Dermis blood vessel endothelial cell (primary cell): ENCODE results near the gene LDAH. TPM values are rescaled to one million over a fixed set of nuclear protein-coding genes. Genes with fewer than 3 reads are reported as not detected.
"Not testable (repeated sequence)": the region's sequence is repeated elsewhere in the genome, so short reads cannot be mapped to it uniquely, and the experiment has no call there.

ENCODE experiments used
- DNase-seq: peaks from one replicate; pipeline ENCODE4 v3.0.0; 2010
- total RNA-seq: library from RNA; depleted of rRNA; stranded (reverse); fragments of >200 nt; gene quantifications from 2 replicates; pipeline ENCODE4 v1.2.3, GENCODE V29; 2014

The LDAH gene
- total RNA-seq = 20.8 and 33.7 TPM in 2 replicates

DNA sequence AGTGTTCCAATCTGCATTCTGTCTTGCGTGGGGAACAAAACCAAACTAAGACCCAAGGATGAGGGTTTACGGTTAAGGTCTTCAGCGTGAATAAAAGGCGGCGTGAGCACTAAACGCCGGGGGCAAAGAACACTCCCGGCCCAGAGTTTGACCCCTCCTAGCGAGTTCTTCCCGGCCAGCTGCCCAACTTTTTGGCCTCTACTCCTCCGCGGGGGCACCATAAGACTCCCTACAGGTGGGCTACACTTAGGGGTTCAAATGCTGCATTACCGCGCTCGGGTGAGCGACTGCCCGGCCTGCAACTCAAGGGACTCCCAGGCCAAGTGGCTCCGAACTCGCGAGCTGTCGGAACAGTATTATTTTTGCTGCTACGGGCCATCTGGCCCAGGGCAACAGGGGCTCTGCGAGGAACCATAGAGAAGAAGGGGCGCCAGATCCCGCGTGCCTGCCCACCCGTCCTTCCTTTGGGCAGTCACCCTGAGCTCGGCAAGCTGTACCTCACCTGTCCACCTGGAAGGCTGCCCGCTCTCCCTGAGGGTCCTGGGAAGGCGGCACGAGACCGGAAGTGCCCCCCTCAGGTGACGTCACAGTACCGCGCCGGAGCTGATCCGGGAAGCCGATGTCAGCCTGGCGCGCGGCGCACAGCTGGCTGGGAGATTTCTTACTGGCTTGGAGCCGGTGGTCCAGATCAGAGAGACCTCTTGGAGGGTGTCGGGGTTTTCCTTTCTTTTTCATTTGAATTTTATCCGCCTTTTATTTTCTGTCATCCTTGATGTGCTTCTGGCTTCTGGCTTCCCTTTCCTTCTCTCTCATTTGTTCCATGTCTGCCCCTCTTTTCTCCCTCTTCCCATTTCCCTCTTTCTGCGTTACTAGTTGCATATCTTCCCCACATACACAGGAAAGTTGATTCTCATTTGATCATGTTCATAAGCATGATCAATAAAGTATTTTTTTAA lies at the start of gene LDAH:
LDAH (minus strand) TSS at position 567 of the 956 bp plus-strand sequence. CDS start 21,638 bp downstream, outside the sequence.
- peak; percentile 92 for DNase-seq

DNA sequence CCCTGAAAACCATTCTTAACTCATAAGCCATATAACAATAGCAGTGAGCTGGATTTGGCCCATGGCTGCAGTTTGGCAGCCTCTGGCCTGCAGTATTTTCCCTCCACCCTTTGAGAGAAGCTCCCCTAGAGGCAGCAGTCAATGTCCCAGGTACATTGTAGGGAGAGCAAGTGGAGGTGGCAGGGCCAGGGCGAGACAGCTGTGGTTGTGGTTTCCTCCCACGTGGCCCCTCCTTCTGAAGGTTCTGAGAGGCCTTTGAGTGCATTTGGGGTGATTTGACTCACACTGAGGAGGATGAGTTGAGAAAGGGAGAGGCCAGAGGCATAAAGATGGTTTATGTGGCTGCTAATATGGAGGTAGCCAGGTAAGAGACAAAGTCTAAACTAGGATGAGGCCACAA lies 45.5 kb upstream of the LDAH start:
- no peak for DNase-seq

DNA sequence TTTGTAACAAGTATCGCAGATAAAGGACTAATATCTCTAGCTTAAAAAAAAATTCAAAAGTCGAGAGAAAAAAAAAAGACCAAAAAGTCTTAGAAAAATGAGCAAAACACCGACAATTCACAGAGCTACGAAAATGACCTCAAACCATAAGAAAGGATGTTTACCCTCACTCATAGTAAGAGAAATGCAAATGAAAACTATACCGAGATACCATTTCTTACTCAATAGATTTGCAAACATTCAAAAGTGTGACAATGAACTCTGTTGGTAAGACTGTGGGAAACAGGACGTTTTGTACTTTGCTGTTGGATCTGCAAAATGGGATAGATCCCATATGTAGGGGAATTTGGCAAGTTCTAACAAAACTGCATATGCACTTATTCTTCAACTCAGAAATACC lies 39.9 kb upstream of the LDAH start:
- no peak for DNase-seq

DNA sequence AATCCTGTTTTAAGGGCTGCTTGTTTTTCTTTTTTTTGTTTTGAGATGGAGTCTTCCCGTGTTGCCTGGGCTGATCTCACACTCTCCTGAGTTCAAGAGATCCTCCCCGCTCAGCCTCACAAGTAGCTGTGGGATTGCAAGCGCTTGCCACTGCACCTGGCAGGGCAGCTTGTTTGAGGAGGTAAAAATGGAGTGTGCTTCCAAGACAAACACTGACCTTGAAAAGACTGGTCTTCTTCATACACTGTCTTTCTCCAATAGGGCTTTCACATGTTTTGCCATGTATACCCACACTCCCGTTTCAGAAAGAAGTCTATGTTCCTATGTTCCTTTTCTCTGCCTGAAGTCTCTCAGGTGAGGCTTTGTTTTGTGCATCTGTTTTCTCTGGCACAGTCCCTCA lies 32.6 kb upstream of the LDAH start:
- DNase-seq = no peak

DNA sequence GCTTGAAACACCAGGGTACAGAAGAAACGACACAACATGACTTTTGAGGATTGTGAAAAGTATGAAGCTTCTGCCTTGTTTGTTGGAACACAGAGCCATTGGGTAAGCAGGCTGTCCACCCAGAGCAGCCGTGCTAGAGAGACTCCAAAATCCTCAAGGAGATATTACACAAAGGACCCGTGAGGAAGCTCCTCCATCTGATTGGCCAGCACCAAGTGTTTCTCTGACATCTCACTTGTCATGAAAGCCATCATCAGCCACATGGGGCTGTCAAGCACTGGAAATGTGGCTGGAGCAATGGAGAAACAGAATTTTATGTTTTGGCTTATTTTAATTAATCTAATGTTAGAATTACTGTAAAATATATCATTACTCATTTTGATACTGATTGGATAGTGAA lies 29.8 kb upstream of the LDAH start:
- no peak for DNase-seq

DNA sequence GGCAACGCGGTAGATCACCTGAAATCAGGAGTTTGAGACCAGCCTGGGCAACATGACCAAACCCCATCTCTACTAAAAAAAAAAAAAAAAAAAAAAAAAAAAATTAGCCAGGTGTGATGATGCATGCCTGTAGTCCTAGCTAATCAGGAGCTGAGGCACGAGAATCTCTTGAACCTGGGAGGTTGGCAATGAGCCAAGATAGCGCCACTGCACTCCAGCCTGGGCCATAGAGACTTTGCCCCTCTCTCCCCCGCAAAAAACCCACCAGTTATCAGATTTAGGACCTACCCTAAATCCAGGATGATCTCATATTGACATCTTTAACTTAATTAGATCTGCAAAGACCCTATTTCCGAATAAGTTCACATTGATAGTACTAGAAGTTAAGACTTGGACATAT lies 29.2 kb upstream of the LDAH start:
- DNase-seq = no peak

DNA sequence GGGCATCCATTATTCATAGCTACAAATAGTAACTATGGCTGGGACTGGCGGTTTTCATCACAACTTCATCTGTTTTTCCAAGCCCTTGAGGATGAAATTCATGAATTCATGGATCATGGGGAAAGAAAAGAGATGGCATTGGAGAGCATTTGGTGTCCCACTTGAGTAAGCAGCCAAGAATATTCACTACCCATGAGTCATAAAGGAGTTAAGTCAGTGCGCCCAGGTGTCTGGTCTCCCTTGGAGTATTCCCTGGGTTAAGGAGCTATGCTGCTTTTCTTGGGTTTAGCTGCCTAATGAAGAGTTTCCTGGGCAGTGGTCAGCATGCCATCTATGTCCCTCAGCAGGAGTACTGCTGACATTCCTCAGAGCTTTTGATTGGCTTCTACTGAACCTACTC lies 21.3 kb upstream of the LDAH start:
- no peak for DNase-seq

DNA sequence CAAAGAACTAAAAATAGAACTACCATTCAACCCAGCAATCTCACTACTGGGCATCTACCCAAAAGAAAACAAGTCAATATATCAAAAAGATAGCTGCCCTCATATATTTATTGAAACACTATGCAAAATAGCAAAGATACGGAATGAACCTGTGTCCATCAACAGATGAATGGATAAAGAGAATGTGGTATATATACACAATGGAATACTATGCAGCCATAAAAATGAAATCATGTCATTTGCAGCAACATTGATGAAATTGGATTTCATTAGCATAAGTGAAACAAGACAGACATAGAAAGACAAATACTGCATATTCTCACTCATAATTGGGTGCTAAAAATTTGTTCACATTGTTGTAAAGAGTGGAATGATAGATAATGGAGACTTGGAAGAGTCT lies 16.2 kb upstream of the LDAH start:
- DNase-seq = no peak

DNA sequence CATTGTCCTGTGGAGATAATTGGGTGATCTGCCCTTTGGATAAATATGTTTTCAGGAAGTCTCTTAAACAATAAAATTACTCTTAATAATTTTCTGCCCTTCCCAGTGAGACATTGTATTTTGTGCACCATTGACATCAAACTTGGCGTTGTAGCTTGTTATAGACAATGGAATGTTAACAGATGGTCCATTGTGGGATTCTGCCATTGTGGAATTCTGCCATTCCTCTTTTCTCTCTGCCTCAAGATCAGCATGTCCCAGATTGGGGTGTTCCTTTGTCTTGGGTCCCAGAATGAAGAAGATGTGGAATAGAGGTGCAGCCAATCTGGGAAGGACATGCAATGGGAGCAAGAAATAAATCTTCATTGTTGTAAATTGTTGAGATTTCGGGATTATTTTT lies 15.1 kb upstream of the LDAH start:
- no peak for DNase-seq

DNA sequence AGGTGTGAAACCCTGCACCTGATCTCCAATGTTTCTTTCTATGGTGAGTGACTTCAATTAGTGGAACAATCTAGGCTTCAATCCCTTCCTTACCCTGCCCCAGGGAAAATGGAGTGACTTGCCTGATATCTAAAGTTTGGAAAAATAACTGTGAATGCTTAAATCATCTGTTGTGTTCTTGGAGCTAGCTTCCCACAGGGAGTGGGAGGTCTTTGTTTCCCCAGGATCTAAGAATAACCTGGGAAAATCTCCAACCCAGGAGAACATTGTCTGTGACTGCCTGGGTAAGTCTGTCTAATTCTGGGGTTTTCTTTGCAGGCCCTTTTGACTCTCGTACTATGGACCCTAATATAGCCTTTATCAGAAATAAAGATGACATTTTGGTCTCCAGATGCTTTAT lies 13.6 kb upstream of the LDAH start:
- DNase-seq = no peak

DNA sequence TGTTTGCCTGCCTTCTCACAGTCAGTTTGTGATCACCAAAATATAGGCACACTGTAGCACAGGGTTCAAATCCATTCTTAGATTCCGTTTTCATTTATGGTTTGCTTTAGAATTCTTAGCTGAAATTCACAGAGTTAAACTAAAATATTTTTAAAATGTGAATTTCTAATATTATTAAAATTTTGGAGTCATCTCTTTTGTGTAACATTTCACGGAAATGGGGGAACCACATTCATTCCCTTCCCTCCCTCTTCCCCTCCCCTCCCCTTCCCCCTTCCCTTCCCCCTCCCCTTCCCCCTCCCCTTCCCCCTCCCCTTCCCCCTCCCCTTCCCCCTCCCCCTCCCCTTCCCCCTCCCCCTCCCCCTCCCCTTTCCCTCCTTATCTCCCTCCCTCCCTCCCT lies 11.4 kb upstream of the LDAH start:
- no peak for DNase-seq

DNA sequence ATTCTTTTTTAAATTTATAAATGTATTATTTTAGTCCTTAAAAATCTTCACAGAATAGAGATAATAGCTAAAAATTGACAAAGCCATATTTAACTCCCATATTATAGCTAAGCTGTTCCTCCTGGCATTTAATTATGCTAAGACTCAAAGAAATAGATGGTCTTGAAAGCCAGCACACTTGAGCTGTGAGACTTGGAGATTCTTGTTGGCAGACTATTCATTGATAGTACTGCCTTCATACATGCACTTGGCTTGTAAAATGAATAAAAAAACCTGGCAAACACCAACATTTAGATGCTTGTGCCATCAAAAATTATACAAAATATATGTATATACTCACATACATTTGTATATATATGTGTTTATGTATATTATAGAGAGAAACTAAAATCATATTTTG lies 9.7 kb upstream of the LDAH start:
- DNase-seq = no peak

DNA sequence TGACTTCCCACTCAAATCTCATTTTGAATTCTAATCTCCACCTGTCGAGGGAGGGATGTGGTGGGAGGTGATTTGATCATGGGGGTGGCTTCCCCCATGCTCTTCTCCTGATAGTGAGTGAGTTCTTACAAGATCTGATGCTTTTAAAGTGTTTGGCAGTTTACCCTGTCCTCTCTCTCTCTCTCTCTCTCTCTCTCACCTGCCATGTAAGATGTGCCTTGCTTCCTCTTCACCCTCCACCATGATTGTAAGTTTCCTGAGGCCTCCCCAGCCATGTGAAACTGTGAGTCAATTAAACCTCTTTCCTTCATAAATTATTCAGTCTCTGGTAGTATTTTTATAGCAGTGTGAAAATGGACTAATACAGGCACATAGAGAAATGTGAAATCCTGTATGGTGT lies 7.0 kb upstream of the LDAH start:
- no peak for DNase-seq

DNA sequence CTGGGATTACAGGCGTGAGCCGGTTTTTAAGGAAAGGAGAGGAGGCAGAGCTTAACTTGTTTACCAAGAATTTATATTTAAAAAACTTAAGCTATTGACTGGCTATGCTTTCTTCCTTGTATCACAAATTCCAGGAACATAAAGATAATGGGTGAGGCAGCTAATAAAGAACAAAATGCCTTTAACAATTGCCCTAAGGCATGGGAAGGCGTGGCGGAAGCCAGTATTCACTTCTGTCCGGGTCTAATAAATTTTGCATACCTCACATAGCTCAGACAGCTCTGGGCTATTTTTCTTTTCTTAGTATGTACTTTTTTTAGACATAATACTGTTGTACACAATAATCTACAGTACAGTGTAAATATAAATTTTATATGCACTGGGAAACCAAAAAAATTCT lies 1.0 kb upstream of the LDAH start:
- DNase-seq = no peak

DNA sequence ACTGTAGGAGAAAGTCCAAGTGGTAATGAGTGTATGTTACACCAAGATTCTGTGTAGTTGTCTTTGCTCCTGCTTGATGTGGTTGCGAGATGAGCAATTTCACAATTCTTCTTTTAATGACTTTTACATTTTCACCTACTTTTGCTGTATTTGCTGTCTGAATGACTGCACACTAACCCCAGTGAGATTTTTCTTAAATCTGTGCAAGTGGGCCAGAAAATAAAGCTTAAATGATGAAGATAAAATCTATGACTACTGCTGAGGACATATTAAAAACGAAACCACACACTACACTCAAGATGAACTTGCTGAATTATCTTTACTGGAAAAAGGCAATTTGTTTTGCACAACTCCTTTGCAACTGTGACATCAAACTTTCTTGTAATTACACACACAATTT lies 4.1 kb downstream of the LDAH start:
- no peak for DNase-seq

DNA sequence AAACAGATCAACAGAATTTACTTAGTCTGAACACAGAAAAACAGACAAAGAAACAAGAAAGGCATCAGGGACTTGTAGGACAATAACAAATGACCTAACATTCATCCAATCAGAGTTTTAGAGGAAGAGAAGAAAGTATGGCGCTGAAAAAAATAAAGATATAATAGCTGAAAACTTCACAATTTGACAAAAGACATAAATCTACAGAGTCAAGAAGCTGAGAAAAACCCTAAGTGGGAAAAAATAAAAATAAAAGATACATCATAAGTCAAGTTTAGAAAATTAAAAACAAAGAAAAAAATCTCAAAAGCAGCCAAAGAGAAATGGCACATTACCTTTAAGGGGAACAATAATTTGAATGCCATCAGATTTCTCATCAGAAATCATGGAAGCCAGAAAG lies 7.7 kb downstream of the LDAH start:
- DNase-seq = no peak

DNA sequence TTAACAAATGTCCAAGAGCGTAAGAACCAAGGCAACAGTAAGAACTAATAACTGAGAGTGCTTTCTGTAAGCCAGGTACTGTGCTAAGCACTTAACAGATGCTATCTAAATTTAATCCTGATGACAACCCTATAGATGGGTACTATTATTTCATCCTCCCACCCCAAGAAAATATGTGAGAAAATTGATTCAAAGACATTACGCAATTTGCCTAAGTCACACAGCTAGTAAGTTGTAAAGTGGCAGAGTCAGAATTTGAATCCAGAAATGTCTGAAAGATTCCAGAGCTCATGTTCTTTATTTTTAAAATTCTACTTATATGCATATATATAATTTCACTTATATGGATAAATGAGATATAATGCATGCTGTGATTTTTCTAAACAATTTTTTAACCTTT lies 10.1 kb downstream of the LDAH start:
- DNase-seq = no peak

DNA sequence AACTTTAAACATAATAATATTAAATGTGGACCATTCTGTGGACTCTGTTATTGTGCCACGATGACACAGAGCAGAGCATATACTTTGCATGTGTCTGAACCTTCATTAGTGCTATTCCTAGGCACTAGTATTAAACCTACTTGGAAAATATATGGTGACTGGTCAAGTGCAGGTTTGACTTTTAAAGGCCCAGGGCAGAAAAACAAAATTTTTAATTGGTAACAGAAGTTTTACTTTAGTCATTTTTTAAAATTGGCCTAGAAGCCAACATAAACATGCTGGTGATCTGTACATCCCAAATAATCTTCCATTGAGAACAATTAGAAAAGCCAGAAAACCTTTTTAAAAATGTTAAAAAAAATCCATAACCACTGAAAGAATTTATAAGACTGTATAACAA lies 16.6 kb downstream of the LDAH start:
- no peak for DNase-seq

DNA sequence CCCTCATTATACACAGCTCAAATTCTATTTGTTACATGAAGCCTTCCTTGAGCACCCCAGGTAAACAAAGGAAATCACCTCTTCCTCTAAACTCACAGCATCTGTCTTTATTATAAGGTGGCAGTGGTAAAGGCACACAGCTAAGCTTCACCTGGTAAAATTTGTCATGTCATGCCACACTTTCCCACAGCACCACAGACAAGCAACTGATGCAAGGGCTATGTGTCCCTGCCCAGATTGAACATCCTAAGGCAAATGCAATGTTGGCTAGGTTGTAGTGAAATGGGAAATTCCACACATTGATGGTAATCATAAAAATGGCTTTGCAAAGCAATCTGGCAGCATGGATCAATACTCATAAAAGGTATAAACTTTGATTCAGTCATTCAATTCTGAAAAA lies 18.9 kb downstream of the LDAH start:
- no peak for DNase-seq

DNA sequence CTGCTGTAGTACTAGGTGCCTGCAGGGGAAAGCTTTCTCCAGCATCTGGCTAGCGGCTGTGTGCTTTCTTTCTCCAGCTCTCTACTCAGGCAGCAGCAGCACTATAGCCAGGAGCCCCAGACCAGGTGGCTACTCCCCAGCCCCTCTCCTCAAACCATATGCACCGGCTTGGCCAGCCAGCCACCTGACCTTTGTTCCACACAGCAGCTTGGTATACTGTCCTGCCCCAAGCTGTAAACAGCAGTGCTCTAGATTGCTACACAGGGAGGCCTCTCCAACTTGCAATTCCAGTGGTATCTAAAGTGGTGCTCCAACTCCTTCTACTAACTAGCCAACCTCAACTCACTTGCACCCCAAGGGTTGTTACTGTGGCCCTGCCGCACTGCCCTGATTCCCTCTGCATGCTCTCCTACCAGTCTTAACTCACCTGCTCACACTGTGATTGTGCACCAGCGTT lies 19.6 kb downstream of the LDAH start:
- DNase-seq = no peak

DNA sequence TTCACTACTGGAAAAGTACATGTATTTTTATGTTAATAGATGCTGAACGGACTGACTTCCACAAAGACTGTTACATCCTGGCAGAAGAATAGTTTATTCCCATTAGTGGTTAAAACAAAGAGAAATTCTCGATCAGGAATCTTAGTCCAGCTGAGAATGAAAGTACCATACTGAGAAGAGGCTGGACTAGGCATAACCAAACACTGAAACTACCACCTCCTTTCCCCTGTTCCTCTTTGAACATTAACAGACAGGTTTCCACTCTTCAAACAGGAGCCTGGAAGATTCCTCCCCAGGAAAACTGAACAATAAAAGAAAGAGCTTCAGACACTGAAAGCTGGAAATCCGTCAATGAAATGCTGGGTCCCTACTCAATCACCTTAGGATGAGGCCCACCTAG lies 25.8 kb downstream of the LDAH start:
- DNase-seq = no peak

DNA sequence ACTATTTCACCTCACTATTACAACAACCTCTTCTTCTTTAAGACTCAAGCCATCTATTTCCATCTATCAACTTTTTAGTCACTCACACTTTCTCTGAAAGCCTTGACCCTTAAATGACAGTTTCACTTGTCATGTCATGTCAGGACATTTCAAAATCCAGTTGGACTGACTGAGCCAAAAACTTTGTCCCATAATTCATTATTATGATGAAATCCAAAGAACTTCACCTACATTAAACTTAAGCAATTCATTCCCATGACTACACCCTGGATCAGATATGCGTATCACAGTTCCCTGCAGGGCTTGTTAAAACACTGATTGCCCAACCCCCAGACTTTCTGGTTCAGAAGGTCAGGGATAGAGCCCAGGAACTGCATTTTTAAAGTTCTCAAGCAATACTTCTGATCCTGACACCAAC lies 26.5 kb downstream of the LDAH start:
- no peak for DNase-seq

DNA sequence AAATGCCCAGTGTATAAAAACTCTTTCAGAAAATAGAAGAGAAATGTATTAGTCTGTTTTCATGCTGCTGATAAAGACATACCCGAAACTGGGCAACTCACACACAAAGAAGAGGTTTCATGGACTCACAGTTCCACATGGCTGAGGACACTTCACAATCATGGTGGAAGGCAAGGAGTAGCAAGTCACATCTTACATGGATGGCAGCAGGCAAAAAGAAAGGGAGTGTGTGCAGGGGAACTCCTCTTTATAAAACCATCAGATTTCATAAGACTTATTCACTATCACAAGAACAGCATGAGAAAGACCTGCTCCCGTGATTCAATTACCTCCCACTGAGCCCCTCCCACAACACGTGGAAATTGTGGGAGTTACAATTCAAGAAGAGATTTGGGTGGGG lies 29.0 kb downstream of the LDAH start:
- not testable (repeated sequence) for DNase-seq

DNA sequence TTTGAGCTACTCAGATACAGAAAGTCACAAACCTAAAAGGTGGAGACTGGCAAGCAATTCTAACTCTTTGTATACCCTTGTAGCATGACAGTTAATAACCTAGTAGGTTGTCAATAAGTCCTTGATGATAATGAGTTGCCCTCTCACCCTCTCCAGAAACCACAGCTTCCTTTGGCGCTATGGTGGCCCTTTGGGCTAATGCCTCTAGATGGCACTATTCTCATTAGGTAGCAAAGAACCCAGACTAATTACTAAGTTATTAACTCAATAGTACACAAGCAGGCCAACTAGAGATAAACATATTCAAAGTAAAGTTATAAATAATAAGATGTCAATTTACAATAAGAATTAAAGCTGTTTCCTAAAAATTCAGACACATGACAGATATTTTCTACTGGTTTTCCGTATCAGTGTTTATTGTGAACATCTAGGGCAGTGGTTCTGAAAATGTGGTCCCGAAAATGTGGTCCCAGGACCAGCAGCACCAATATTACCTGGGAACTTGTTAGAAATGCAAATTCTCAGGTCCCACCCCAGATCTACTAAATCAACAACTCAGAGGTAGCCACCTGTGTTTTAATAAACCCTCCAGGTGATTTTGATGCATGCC lies 41.1 kb downstream of the LDAH start:
- DNase-seq = peak; percentile 53
